SK-N-SH (cell line): Measurements from ENCODE around the gene CRTC3.

Source experiments
- CTCF ChIP-seq: fragments of 200-600 bp; sonication (generic); IDR thresholded peaks from 2 replicates; pipeline ENCODE4 v1.6.1; 2017; ENCODE audit warnings: antibody characterized with exemption, mild to moderate bottlenecking, moderate library complexity
- EP300 ChIP-seq, 2 experiments: IDR thresholded peaks; 2 replicates each; pipeline versions ENCODE4 v1.4.0 to v1.6.1; 2012; ENCODE audit warnings: borderline replicate concordance in 1 of 2, low read depth in 1 of 2, low read length in 1 of 2
- TAF1 ChIP-seq: IDR thresholded peaks from 2 replicates; pipeline ENCODE4 v1.6.1; 2012; ENCODE audit warnings: low read depth, mild to moderate bottlenecking, low read length, moderate library complexity, borderline replicate concordance
- USF1 ChIP-seq: IDR thresholded peaks from 2 replicates; pipeline ENCODE4 v1.4.0; 2012; ENCODE audit warnings: low read depth, borderline replicate concordance

- TF ChIP-seq CTCF (no peak), USF1 (no peak), TAF1 (no peak), EP300 (IDR thresholded peaks at IDR 0.05; ENCODE audit: borderline replicate concordance in 1 of 2, low read depth in 1 of 2, low read length in 1 of 2) (no peak)
Observed at GRCh38 chr15:90489514-90489913, 40.2 kb upstream of the CRTC3 start.
